Retinal pigment epithelial cell (primary cell): ENCODE measurements around the gene CENPO.

Experiments used
- DNase-seq: peaks from one replicate; pipeline ENCODE4 v3.0.0-alpha.2; 2010; ENCODE audit warnings: low read depth
- H3K4me3 ChIP-seq: 2 replicates; pipeline ENCODE4 v1.5.1; 2011; ENCODE audit warnings: mild to moderate bottlenecking, low read length, control low read depth, moderate library complexity
- TF ChIP-seq, protein P1 (sequence below): conservative IDR thresholded peaks from 2 replicates; pipeline ENCODE4 v1.5.1; 2011; ENCODE audit warnings: low read depth, low read length, control low read depth, inconsistent platforms

Gene CENPO

DNA sequence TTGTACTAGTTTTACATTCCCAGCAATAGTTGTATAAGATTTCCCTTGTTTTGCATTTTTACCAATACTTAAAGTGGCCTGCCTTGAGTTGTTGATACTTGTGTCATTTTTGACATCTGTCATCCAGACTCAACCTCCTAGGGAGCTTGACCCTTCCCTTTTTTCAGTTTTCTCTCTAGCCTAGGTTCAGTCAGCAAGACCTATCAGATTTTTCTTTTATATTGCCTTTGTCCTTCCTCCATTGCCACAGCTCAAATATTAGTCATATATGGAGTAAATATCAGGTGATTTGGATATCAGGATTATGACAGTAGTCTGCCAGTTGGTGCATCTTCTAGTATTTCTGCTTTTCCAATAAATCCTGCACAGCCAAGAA lies 13.4 kb downstream of the CENPO start:
- no peak overlapping the region for H3K4me3 ChIP-seq
- DNase-seq = no peak
- TF ChIP-seq, protein P1, sequence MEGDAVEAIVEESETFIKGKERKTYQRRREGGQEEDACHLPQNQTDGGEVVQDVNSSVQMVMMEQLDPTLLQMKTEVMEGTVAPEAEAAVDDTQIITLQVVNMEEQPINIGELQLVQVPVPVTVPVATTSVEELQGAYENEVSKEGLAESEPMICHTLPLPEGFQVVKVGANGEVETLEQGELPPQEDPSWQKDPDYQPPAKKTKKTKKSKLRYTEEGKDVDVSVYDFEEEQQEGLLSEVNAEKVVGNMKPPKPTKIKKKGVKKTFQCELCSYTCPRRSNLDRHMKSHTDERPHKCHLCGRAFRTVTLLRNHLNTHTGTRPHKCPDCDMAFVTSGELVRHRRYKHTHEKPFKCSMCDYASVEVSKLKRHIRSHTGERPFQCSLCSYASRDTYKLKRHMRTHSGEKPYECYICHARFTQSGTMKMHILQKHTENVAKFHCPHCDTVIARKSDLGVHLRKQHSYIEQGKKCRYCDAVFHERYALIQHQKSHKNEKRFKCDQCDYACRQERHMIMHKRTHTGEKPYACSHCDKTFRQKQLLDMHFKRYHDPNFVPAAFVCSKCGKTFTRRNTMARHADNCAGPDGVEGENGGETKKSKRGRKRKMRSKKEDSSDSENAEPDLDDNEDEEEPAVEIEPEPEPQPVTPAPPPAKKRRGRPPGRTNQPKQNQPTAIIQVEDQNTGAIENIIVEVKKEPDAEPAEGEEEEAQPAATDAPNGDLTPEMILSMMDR = no peak

DNA sequence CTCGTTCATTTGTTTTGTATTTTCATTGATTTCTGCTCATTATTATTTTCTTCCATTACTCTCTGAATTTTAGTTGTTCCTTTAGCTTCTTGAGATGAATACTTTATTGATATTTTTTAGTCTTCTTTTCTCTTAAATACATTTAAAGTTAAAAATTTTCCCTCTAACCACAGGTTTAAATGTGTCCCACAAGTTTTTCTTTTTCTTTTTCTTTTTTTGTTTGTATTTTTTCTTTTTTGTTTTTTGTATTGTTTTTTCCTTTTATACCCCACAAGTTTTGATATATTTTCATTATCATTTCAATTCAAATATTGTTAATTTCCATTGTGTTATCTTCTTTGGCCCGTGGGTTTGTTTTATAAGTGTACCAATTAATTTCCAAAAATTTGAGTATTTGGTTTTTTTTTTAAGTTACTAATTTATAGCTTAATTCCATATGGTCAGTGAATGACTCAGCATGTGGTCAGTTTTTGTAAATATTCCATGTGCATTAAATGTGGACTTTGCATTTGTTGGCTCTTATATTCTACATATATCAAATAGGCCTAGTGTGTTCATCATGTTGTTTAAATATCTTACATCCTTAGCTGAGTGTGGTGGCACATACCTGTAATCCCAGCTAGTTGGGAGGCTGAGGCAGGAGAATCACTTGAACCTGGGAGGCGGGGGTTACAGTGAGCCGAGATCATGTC lies 16.2 kb downstream of the CENPO start:
- H3K4me3 ChIP-seq = no peak overlapping the region
- TF ChIP-seq, protein P1 = no peak
- DNase-seq = no peak

DNA sequence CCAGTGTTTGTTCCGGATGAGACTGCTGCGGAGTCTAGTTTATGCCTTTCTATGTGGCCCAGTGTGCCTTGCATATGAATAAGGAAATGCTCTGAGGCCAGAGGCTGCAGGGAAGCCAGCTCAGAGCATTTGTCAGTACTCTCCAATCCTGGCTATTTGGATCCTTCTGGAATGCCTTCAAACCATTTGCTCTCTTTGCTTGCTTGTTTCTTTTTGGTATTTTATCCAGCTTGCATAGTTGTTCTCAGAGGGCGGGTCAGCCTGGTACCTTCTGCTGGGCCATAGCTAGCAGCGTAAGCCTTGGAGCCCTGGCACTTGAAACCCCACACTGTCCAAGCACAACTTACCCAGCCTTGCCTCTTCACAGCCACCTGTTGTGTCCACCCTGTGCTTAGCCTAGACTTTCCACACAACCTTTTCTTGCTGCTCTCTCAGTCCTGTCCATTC lies 20.5 kb downstream of the CENPO start:
- H3K4me3 ChIP-seq = no peak overlapping the region
- DNase-seq = no peak
- TF ChIP-seq, protein P1 = no peak

DNA sequence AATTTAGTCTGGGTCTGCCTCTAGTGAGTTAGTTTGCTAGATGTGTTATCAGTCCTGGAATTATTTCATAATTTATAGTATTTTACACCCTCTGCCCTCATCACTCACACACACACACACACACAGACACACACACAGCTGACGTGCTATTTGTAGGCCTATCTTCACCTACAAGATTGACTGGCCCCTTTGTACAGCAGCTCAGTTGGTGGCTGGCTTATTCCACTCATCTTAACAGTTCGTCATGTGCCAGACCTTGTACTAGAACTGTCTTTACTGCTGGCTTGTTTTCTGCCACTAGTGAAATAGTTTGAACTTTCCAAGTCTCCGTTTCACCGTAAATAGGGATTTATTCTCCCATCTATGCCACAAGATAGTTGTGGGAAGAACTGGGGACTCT lies 21.3 kb downstream of the CENPO start:
- DNase-seq = no peak
- no peak overlapping the region for H3K4me3 ChIP-seq
- TF ChIP-seq, protein P1 = no peak

DNA sequence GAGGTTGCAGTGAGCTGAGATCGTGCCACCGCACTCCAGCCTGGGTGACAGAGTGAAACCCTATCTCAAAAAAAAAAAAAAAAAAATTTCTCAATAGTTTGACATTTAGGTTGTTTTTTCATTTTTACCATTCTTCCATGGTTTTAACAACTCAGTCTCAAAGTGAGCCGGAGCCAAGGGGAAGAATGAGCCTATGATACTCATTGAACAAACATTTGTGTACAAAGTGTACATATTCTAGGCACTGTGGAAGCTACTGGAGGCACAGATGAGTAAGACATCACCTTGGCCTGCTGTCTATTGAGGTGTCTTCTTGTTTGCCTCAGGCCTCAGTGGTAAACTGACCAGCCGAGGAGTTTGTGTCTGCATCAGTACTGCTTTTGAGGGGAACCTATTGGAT lies 21.9 kb downstream of the CENPO start:
- TF ChIP-seq, protein P1 = no peak
- no peak for DNase-seq

DNA sequence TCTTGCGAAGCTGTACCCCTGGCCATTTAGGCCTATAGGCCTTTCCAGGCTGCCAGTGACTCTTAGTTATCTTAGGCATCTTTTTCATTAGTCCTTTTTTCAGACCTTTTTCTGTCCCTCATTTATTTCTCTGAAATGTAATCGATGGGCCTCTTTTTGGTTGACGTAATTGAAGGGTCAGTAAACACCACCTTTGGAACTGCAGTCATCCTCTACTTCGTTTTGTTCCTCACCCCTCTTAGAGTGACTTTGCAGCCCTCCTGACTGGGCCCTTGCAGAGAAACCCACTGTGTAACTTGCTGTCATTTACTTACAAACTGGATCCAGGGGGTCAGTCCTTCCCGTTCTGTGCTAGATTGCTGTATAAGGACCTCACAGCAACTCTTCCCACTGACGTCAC lies 23.2 kb downstream of the CENPO start:
- DNase-seq = no peak
- no peak overlapping the region for H3K4me3 ChIP-seq
- TF ChIP-seq, protein P1 = no peak

More for the DNA sequence above, 21.9 kb downstream of the CENPO start:
- H3K4me3 ChIP-seq = no peak overlapping the region

DNA sequence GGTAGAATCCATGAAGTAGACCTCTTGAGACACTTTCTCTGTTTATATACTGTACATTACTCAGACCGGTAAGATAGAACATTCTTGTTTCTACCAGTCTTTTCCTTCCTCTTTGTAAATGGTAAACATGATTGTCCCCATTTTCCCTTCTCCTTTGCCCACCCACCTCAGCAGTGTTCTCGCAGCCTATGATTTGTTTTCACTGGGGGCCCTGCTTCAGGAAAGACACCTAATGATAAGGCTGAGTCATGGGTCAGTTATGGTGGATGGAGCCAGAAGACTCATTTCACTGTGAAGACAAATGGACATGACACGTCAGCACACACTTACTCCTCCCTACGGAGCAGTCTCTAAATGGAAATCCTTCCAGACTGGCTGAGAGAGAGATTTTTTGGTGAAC lies 23.7 kb downstream of the CENPO start:
- TF ChIP-seq, protein P1 = no peak
- no peak overlapping the region for H3K4me3 ChIP-seq
- no peak for DNase-seq
